ENCODE results near the gene KRT6C. TPM values are rescaled to one million over a fixed set of nuclear protein-coding genes. Genes with fewer than 3 reads are reported as not detected.

The KRT6C gene
- total RNA-seq, 1 experiment from 2014 or later = not detected

GRCh38 chr12:52423661-52424500, 49.7 kb downstream of the KRT6C start:
- in situ Hi-C loops (cut with HindIII; ENCODE audit: low pct_unique_long_range_greater_than_20kb, low sequenced_read_pairs) = no loop called here

DNA sequence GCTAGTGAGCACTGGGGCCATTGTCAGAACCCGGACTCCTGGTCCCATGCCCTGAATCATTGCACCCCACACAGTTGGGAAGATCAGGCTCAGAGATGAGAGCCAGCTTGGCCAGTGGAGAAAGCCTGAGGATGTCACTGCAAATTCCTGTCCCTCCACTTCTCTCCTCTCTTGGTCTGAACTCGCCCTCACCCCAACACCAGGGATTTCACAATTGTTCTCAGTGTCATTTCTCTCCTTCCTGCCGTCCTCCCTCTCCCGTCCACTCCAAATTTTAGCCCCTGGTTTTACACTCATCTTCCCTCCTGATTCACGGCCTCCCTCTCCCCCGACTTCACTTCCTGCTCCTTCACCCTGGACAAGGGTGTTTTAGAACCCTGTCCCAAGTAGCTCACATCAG, 50.6 kb downstream of the KRT6C start:
- in situ Hi-C loops (cut with HindIII; ENCODE audit: low pct_unique_long_range_greater_than_20kb, low sequenced_read_pairs) = no loop called here
- no peak for DNase-seq (ENCODE audit: low read depth)

More at GRCh38 chr12:52423661-52424500, 49.7 kb downstream of the KRT6C start:
- DNase-seq (ENCODE audit: low read depth) = no peak

DNA sequence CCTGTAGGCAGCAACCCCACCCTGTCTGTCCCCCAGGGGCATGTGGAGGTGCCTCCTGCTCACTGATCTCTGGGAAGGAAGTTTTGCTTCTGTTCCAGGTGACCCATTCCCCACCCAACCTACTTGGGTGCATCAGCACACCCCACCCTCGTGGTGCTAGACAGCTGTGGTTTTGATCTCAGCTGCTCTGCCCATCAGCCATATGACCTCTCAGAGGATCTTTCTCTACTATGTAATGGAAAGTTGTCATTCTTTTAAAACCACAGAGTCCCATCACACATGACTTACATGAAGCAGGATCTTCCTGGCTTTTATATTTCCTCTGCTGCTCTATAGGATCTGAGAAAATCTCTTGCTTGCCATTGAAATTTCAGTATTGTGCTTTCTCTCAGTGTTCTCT, 53.9 kb downstream of the KRT6C start:
- in situ Hi-C loops (cut with HindIII; ENCODE audit: low pct_unique_long_range_greater_than_20kb, low sequenced_read_pairs) = no loop called here
- no peak for DNase-seq (ENCODE audit: low read depth)

- in situ Hi-C loops (cut with HindIII; ENCODE audit: low pct_unique_long_range_greater_than_20kb, low sequenced_read_pairs) = no loop called here
- DNase-seq (ENCODE audit: low read depth) = no peak
These were observed 55.0 kb downstream of the KRT6C start for GRCh38 chr12:52418576-52419110.

Other genes starting within 250 kb of the KRT6C start
- 122 and 152 TPM in 2 replicates for gene KRT7, start 240.6 kb downstream of the KRT6C start, total RNA-seq (2014; rRNA removed; shearing (Covaris generic); ENCODE audit: low replicate concordance)
- gene KRT86, start 199.2 kb downstream of the KRT6C start, total RNA-seq (2014; rRNA removed; shearing (Covaris generic); ENCODE audit: low replicate concordance) = 8.7 and 14.5 TPM in 2 replicates
- gene KRT81, start 182.3 kb downstream of the KRT6C start, total RNA-seq (2014; rRNA removed; shearing (Covaris generic); ENCODE audit: low replicate concordance) = 3.3 TPM in 1 of 2 replicates, not detected in the other
- gene KRT83, start 152.4 kb downstream of the KRT6C start, total RNA-seq (2014; rRNA removed; shearing (Covaris generic); ENCODE audit: low replicate concordance) = not detected in 2 replicates
- gene KRT85, start 106.3 kb downstream of the KRT6C start, total RNA-seq (2014; rRNA removed; shearing (Covaris generic); ENCODE audit: low replicate concordance) = not detected in 2 replicates
- not detected in 2 replicates for gene KRT84, start 88.2 kb downstream of the KRT6C start, total RNA-seq (2014; rRNA removed; shearing (Covaris generic); ENCODE audit: low replicate concordance)
- not detected in 2 replicates for gene KRT82, start 67.5 kb downstream of the KRT6C start, total RNA-seq (2014; rRNA removed; shearing (Covaris generic); ENCODE audit: low replicate concordance)
- gene KRT75, start 39.4 kb downstream of the KRT6C start, total RNA-seq (2014; rRNA removed; shearing (Covaris generic); ENCODE audit: low replicate concordance) = not detected in 2 replicates
- not detected in 2 replicates for gene KRT6B, start 21.7 kb downstream of the KRT6C start, total RNA-seq (2014; rRNA removed; shearing (Covaris generic); ENCODE audit: low replicate concordance)
- not detected in 2 replicates for gene KRT6A, start 19.5 kb upstream of the KRT6C start, total RNA-seq (2014; rRNA removed; shearing (Covaris generic); ENCODE audit: low replicate concordance)
- not detected in 2 replicates for gene KRT5, start 46.6 kb upstream of the KRT6C start, total RNA-seq (2014; rRNA removed; shearing (Covaris generic); ENCODE audit: low replicate concordance)
- not detected in 2 replicates for gene KRT71, start 79.3 kb upstream of the KRT6C start, total RNA-seq (2014; rRNA removed; shearing (Covaris generic); ENCODE audit: low replicate concordance)
- not detected in 2 replicates for gene KRT74, start 100.0 kb upstream of the KRT6C start, total RNA-seq (2014; rRNA removed; shearing (Covaris generic); ENCODE audit: low replicate concordance)
- not detected in 2 replicates for gene KRT72, start 127.7 kb upstream of the KRT6C start, total RNA-seq (2014; rRNA removed; shearing (Covaris generic); ENCODE audit: low replicate concordance)
- gene KRT73, start 144.8 kb upstream of the KRT6C start, total RNA-seq (2014; rRNA removed; shearing (Covaris generic); ENCODE audit: low replicate concordance) = 0.51 TPM in 1 of 2 replicates, not detected in the other
- gene KRT2, start 178.4 kb upstream of the KRT6C start, total RNA-seq (2014; rRNA removed; shearing (Covaris generic); ENCODE audit: low replicate concordance) = 2.4 TPM in 1 of 2 replicates, not detected in the other
- not detected in 2 replicates for gene KRT1, start 206.6 kb upstream of the KRT6C start, total RNA-seq (2014; rRNA removed; shearing (Covaris generic); ENCODE audit: low replicate concordance)
- gene KRT77, start 229.7 kb upstream of the KRT6C start, total RNA-seq (2014; rRNA removed; shearing (Covaris generic); ENCODE audit: low replicate concordance) = not detected in 2 replicates

Measured in Caki2 (cell line).